ENCODE data around the gene CCM2L.
A peak's percentile ranks its signal among the peaks of the same experiment; 100 is the strongest.

Gene CCM2L

DNA sequence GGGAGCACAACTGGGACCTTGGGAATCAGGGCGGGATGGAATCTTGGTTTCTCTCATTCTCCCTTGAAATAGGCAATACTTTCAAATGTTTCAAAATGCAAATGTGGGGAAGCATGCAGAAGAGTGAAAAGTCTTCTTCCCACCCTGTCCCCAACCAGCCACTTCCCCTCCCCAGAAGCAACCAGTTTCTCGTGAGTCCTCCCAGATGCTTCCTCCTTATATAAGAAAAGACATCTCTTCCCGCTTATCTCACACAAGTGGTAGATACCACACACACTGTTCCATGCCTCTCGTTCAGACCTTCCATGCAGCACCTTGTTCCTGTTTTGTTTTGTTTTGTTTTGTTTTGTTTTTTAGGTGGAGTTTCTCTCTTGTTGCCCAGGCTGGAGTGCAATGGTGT lies 67.0 kb downstream of the CCM2L start:
- DNase-seq (ENCODE audit: insufficient read length, low spot score) (no peak), FAIRE-seq (no peak)
- TF ChIP-seq SPI1 (IDR thresholded peaks at IDR 0.05; ENCODE audit: low read depth, low read length) (0 out of 2 replicates have a peak, but pooled peaks have one; percentile 3), POLR2AphosphoS5 (IDR thresholded peaks at IDR 0.05; ENCODE audit: low read depth, low read length) (no peak)

DNA sequence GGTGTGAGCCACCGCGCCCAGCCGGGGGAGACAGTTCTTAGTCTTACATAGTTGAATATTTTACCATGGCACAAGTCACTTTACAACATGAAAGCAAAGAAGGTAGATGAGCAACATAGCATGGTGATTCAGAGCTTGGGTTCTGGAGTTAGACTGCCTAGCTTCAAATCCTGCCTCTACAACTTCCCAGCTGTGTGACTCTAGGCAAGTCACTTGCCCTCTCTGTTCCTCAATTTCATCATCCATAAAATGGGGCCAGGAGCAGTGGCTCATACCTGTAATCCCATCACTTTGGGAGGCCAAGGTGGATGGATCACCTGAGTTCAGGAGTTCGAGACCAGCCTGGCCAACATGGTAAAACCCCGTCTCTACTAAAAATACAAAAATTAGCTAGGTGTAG lies 68.1 kb downstream of the CCM2L start:
- FAIRE-seq, result no peak
- TF ChIP-seq POU2F2 (IDR thresholded peaks at IDR 0.05; ENCODE audit: low read depth, low read length) (no peak), PAX5 (IDR thresholded peaks at IDR 0.05; ENCODE audit: insufficient read depth, low read length, severe bottlenecking) (no peak), SPI1 (IDR thresholded peaks at IDR 0.05; ENCODE audit: low read depth, low read length) (no peak), TAF1 (IDR thresholded peaks at IDR 0.05; ENCODE audit: low read depth, low read length) (no peak), POLR2AphosphoS5 (IDR thresholded peaks at IDR 0.05; ENCODE audit: low read depth, low read length) (no peak), POLR2A (IDR thresholded peaks at IDR 0.05; ENCODE audit: low read depth, low read length) (no peak)
- DNase-seq (ENCODE audit: insufficient read length, low spot score), result no peak

DNA sequence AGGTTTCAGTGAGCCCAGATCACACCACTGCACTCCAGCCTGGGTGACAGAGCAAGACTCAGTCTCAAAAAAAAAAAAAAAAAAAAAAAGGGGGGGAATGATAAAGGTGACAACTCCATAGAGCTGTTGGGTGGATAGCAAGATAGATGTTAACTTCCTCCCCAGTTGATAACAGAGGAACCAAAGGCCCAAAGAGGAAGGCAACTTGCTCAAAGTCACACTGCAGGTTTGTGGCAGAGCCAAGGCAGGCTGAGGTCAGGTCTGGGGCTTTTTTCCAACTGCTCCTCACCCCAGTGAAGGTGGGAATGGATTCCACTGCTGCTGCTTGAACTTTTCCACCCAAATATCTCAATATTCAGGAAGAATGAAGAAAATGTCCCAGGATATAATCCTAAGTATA lies 68.6 kb downstream of the CCM2L start:
- DNase-seq (ENCODE audit: insufficient read length, low spot score), result no peak

DNA sequence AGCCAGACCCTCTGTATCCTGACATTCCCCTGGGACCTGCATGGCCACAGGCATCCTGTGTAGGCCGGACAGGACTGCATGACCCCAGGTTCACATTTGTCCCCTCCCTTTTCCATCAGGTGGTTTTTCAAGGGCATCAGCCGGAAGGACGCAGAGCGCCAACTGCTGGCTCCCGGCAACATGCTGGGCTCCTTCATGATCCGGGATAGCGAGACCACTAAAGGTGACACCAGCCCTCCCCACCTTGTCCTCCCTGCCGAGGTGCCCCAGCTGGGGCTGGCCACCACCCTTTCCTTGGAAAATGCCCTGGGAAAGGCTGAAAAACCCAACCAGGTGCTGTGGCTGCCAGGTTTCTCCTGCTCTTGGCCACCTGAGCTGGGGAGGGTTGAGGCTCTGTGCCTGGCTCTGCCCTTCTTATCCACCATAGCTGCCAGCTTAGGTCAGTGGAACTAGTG lies 69.4 kb downstream of the CCM2L start:
- no peak for FAIRE-seq
- DNase-seq (ENCODE audit: insufficient read length, low spot score), result no peak
- TF ChIP-seq POU2F2 (IDR thresholded peaks at IDR 0.05; ENCODE audit: low read depth, low read length) (no peak), POLR2A (IDR thresholded peaks at IDR 0.05; ENCODE audit: low read depth, low read length) (no peak), SPI1 (IDR thresholded peaks at IDR 0.05; ENCODE audit: low read depth, low read length) (no peak), TAF1 (IDR thresholded peaks at IDR 0.05; ENCODE audit: low read depth, low read length) (no peak), PAX5 (IDR thresholded peaks at IDR 0.05; ENCODE audit: insufficient read depth, low read length, severe bottlenecking) (no peak), POLR2AphosphoS5 (IDR thresholded peaks at IDR 0.05; ENCODE audit: low read depth, low read length) (no peak)

More for the DNA sequence above, 68.6 kb downstream of the CCM2L start:
- TF ChIP-seq TAF1 (IDR thresholded peaks at IDR 0.05; ENCODE audit: low read depth, low read length), result no peak
- no peak for TF ChIP-seq POLR2A (IDR thresholded peaks at IDR 0.05; ENCODE audit: low read depth, low read length)
- TF ChIP-seq POLR2AphosphoS5 (IDR thresholded peaks at IDR 0.05; ENCODE audit: low read depth, low read length), result no peak
- no peak for TF ChIP-seq SPI1 (IDR thresholded peaks at IDR 0.05; ENCODE audit: low read depth, low read length)
- no peak for TF ChIP-seq PAX5 (IDR thresholded peaks at IDR 0.05; ENCODE audit: insufficient read depth, low read length, severe bottlenecking)
- TF ChIP-seq POU2F2 (IDR thresholded peaks at IDR 0.05; ENCODE audit: low read depth, low read length), result no peak
- FAIRE-seq, result no peak

DNA sequence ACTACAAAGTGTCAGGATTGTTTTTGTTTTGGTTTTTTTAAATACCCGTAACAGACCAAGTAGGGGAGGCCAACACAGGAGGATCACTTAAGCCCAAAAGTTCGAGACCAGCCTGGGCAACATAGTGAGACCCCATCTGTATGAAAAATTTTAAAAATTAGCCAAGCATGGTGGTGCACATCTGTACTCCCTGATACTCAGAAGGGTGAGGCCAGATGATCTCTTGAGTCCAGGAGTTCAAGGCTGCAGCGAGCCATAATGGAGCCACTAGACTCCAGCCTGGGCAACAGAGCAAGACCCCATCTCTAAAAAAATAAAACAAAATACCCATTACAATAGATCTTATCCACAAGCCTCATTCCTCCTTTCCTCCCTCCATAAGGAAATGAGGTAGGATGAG lies 70.5 kb downstream of the CCM2L start:
- DNase-seq (ENCODE audit: insufficient read length, low spot score) (no peak), FAIRE-seq (no peak)
- TF ChIP-seq POLR2A (IDR thresholded peaks at IDR 0.05; ENCODE audit: low read depth, low read length) (no peak), POLR2AphosphoS5 (IDR thresholded peaks at IDR 0.05; ENCODE audit: low read depth, low read length) (no peak), TAF1 (IDR thresholded peaks at IDR 0.05; ENCODE audit: low read depth, low read length) (no peak), PAX5 (IDR thresholded peaks at IDR 0.05; ENCODE audit: insufficient read depth, low read length, severe bottlenecking) (no peak), POU2F2 (IDR thresholded peaks at IDR 0.05; ENCODE audit: low read depth, low read length) (no peak), SPI1 (IDR thresholded peaks at IDR 0.05; ENCODE audit: low read depth, low read length) (no peak)
